Adrenal gland (tissue), 12 donors: Measurements from ENCODE around the gene PLD5. TPM values are rescaled to one million over a fixed set of nuclear protein-coding genes. Genes with fewer than 3 reads are reported as not detected.
"Not testable (repeated sequence)": the region's sequence is repeated elsewhere in the genome, so short reads cannot be mapped to it uniquely, and the experiment has no call there.

Source experiments
- DNase-seq, 7 donors: peaks; one replicate each; pipeline ENCODE4 v3.0.0-alpha.2; 2019 to 2020
- H3K27ac ChIP-seq, 5 donors: fragments of 200-600 bp; sonication (generic) in 4 of 5; 1 replicate in 3 of 5; 2 replicates in 2 of 5; pipeline versions ENCODE4 v1.5.1 to v1.8.0; 2016 to 2020; ENCODE audit warnings: mild to moderate bottlenecking in 1 of 5
- H3K27me3 ChIP-seq: fragments of 200-600 bp; 2 replicates; pipeline ENCODE4 v1.8.0; 2021
- H3K36me3 ChIP-seq, 2 donors: fragments of 200-600 bp; replicated peaks in 1 of 2; 1 replicate in 1 of 2; 2 replicates in 1 of 2; pipeline versions ENCODE4 v1.5.1 to v1.8.0; 2018 to 2022
- H3K4me1 ChIP-seq, 2 donors: fragments of 200-600 bp; replicated peaks in 1 of 2; 1 replicate in 1 of 2; 2 replicates in 1 of 2; pipeline versions ENCODE4 v1.5.1 to v1.8.0; 2018 to 2021
- H3K4me3 ChIP-seq, 4 donors: fragments of 200-600 bp; sonication (generic) in 3 of 4; one replicate each; pipeline ENCODE4 v1.5.1; 2016 to 2018
- H3K9me3 ChIP-seq, 3 donors: fragments of 200-600 bp; sonication (generic) in 1 of 3; replicated peaks in 1 of 3; 1 replicate in 2 of 3; 2 replicates in 1 of 3; pipeline versions ENCODE4 v1.5.1 to v1.8.0; 2016 to 2021
- POLR2A ChIP-seq, 2 donors: fragments of 450-650 bp; IDR thresholded peaks; one replicate each; pipeline ENCODE4 v1.6.1; 2017; ENCODE audit warnings: antibody characterized with exemption in 2 of 2, mild to moderate bottlenecking in 2 of 2, moderate library complexity in 1 of 2
- WGBS, 4 donors: extraction: QIAGEN DNeasy Blood & Tissue Kit in 2 of 4; methylation state at CpG; one replicate each; pipeline versions ENCODE4 v1.1.5 to v1.1.7; 2013 to 2017; 5-methylcytosine and 5-hydroxymethylcytosine counted together
- intact Hi-C, 2 donors: fragments of 100-400 bp; cut with DNase I; formaldehyde crosslinking; loops; one replicate each; pipeline versions ENCODE4 v1.14.1 to v1.15.0; 2022 to 2023
- polyA plus RNA-seq, 3 donors: library from polyadenylated mRNA; stranded (reverse); fragments of 200-250 nt in 2 of 3; fragments of 350-450 nt in 1 of 3; fragmentation: Illumina TruSeq in 1 of 3; extraction: RNeasy Lipid Tissue Mini Kit (QIAGEN cat#74804) in 1 of 3; gene quantifications; one replicate each; pipeline ENCODE4 v1.2.3, GENCODE V29; 2013 to 2014
- total RNA-seq, 9 donors: library from RNA; depleted of rRNA in 4 of 9; stranded (reverse); fragments of >200 nt in 4 of 9; fragments of 120-200 nt in 1 of 9; fragmentation: NEBNext Ultra II Directional in 1 of 9; extraction: Animal tissue kit (Norgen Biotek cat#: 25700) in 1 of 9; gene quantifications; one replicate each; pipeline versions ENCODE4 v1.1.0 to v1.2.4, GENCODE V29; 2013 to 2023
- TF ChIP-seq, protein P1 (sequence below), 6 experiments: fragments of 450-650 bp in 4 of 6; fragments of 200-600 bp in 2 of 6; sonication (generic) in 1 of 6; IDR thresholded peaks; 1 replicate in 5 of 6; 2 replicates in 1 of 6; pipeline versions ENCODE4 v1.5.1 to v1.8.0; 2016 to 2021; ENCODE audit warnings: antibody characterized with exemption in 6 of 6, mild to moderate bottlenecking in 2 of 6, moderate library complexity in 1 of 6
- donor health status: healthy with polysubstance abuse.
- donor health status: Bipolar disorder and iron deficiency.
- donor health status: DM: yes; HTN: yes; CAD: no.
- donor health status: DM: no; HTN: no; CAD: no.
- donor health status: DM: no; HTN: no; CAD: no.
- donor health status: DM: yes; HTN: yes; CAD: no.

The PLD5 gene
- total and polyA plus RNA-seq, 12 donors: 0.24 to 9.6 (median 2.5) TPM

DNA sequence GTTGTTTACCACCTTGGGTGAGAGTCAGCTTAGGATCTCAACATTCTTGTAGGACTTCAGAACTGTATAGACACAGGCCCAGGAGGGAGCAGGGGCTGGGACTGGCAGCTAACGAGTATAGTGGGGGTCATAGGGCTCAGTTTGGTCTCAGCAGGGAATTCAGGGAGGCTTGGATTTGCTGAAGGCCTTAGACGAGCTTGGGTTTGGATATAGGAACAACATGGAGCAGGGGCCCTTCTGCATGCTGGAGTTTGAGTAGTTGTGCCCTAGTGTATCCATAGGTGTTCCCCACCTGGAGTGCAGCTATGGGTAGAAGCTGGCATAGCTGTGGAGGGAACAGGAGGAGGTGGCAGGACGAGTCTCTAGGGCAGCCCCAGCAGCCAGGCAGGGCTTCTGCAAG lies 462.2 kb downstream of the PLD5 start:
- intact Hi-C loops: no loop called here
- no peak for DNase-seq
- H3K4me1 ChIP-seq: no peaks in the 10 kb centered on the region
- H3K27me3 ChIP-seq: no peaks in the 10 kb centered on the region
- H3K27ac ChIP-seq: no peak overlapping the region
- 55 to 84% (median 70%) methylated on average over 3 of the region's 3 CpGs for WGBS, 4 donors
- no peaks in the 10 kb centered on the region for H3K9me3 ChIP-seq
- H3K36me3 ChIP-seq: no peaks in the 10 kb centered on the region
- TF ChIP-seq, protein P1, sequence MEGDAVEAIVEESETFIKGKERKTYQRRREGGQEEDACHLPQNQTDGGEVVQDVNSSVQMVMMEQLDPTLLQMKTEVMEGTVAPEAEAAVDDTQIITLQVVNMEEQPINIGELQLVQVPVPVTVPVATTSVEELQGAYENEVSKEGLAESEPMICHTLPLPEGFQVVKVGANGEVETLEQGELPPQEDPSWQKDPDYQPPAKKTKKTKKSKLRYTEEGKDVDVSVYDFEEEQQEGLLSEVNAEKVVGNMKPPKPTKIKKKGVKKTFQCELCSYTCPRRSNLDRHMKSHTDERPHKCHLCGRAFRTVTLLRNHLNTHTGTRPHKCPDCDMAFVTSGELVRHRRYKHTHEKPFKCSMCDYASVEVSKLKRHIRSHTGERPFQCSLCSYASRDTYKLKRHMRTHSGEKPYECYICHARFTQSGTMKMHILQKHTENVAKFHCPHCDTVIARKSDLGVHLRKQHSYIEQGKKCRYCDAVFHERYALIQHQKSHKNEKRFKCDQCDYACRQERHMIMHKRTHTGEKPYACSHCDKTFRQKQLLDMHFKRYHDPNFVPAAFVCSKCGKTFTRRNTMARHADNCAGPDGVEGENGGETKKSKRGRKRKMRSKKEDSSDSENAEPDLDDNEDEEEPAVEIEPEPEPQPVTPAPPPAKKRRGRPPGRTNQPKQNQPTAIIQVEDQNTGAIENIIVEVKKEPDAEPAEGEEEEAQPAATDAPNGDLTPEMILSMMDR (IDR thresholded peaks at IDR 0.05): no peak
- TF ChIP-seq POLR2A (IDR thresholded peaks at IDR 0.05): no peak
- no peak overlapping the region for H3K4me3 ChIP-seq

DNA sequence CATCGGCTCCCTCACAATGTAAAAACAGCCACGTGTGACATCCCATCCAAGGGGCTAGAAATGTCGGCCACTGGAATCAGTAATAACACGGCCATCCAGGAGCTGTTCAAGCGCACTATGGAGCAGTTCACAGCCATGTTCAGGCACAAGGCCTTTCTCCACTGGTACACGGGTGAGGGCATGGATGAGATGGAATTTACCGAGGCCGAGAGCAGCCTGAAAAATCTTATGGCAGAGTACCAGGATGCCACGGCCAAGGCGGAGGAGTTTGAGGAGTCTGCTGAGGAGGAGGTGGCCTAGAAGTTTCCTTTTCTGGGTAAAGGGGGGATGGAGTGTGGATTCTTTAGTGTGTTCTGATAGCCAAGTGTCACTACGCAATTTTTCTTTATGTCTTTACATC lies 464.5 kb downstream of the PLD5 start:
- 78 to 94% (median 88%) methylated on average over 9 to 11 of the region's 11 CpGs for WGBS, 4 donors
- no peak for DNase-seq
- Histone ChIP-seq H3K9me3 (no peaks in the 10 kb centered on the region), H3K27me3 (no peaks in the 10 kb centered on the region), H3K4me1 (peaks cover 3 to 4% of the 10 kb centered on the region in 2 donors), H3K4me3 (no peak overlapping the region), H3K27ac (no peak overlapping the region), H3K36me3 (no peaks in the 10 kb centered on the region)
- TF ChIP-seq, protein P1 (IDR thresholded peaks at IDR 0.05): no peak
- no peak for TF ChIP-seq POLR2A (IDR thresholded peaks at IDR 0.05)
- intact Hi-C loops: no loop called here

DNA sequence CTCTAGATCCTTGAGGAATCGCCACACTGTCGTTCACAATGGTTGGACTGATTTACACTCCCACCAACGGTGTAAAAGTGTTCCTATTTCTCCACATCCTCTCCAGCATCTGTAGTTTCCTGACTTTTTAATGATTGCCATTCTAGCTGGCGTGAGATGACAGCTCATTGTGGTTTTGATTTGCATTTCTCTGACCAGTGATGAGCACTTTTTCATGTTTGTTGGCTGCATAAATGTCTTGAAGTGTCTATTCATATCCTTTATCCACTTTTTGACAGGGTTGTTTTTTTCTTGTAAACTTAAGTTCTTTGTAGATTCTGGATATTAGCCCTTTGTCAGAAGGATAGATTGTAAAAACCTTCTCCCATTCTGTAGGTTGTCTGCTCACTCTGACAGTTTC lies 465.9 kb downstream of the PLD5 start:
- DNase-seq, H3K4me3 ChIP-seq, H3K27me3 ChIP-seq, H3K27ac ChIP-seq, H3K4me1 ChIP-seq, H3K36me3 ChIP-seq, H3K9me3 ChIP-seq, intact Hi-C loops: not testable (repeated sequence)
- WGBS, 4 donors: 76 to 88% (median 85%) methylated on average over 4 of the region's 4 CpGs

DNA sequence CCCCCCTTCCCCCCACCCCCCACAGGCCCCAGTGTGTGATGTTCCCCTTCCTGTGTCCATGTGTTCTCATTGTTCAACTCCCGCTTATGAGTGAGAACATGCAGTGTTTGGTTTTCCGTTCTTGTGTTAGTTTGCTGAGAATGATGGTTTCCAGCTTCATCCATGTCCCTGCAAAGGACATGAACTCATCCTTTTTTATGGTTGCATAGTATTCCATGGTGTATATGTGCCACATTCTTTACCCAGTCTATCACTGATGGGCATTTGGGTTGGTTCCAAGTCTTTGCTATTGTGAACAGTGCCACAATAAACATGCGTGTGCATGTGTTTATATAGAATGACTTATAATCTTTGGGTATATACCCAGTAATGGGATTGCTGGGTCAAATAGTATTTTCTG lies 466.3 kb downstream of the PLD5 start:
- H3K27ac ChIP-seq, intact Hi-C loops, H3K9me3 ChIP-seq, H3K4me1 ChIP-seq, DNase-seq, H3K27me3 ChIP-seq, H3K36me3 ChIP-seq, H3K4me3 ChIP-seq: not testable (repeated sequence)
- 66 to 94% (median 82%) methylated on average over 3 of the region's 3 CpGs for WGBS, 4 donors

DNA sequence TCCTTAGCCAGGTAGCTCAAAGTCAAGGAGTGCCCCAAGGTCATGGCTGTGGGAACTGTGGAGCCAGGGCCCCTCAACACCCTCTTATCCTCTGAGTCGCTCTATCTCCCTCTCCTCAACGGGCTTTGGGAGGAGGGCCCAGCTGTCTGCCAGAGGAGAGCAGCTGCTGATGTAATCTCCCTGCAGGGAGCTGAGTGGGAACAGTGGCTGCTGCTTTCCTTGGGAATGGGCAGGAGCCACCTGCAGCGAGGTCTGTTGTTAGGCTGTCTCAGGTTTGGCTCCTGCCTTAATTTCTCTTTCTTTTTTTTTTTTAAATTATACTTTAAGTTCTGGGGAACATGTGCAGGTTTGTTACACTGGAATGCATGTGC lies 466.8 kb downstream of the PLD5 start:
- H3K27ac ChIP-seq: no peak overlapping the region
- H3K9me3 ChIP-seq: no peaks in the 10 kb centered on the region
- no peak for TF ChIP-seq POLR2A (IDR thresholded peaks at IDR 0.05)
- TF ChIP-seq, protein P1 (IDR thresholded peaks at IDR 0.05): no peak
- H3K27me3 ChIP-seq: no peaks in the 10 kb centered on the region
- H3K36me3 ChIP-seq: no peaks in the 10 kb centered on the region
- H3K4me1 ChIP-seq: peaks cover 3 to 4% of the 10 kb centered on the region in 2 donors
- no peak overlapping the region for H3K4me3 ChIP-seq
- 42 to 68% (median 62%) methylated on average over 3 of the region's 3 CpGs for WGBS, 4 donors
- no peak for DNase-seq
- intact Hi-C loops: no loop called here
